Measurements from ENCODE around the gene EPHA5.
"Not testable (repeated sequence)": the region's sequence is repeated elsewhere in the genome, so short reads cannot be mapped to it uniquely, and the experiment has no call there.

The EPHA5 gene

GRCh38 chr4:65353098-65353497 is 317.2 kb downstream of the EPHA5 start:
- no peak for DNase-seq

- DNase-seq: no peak
Observed at GRCh38 chr4:65344278-65344825, 325.9 kb downstream of the EPHA5 start.

- DNase-seq: no peak
Observed at GRCh38 chr4:65343342-65343741, 326.9 kb downstream of the EPHA5 start.

GRCh38 chr4:65341557-65341956 is 328.7 kb downstream of the EPHA5 start:
- DNase-seq: no peak

GRCh38 chr4:65340382-65341109 is 329.7 kb downstream of the EPHA5 start:
- no peak for DNase-seq

GRCh38 chr4:65337371-65337770 is 332.9 kb downstream of the EPHA5 start:
- DNase-seq: no peak

GRCh38 chr4:65336465-65336864 is 333.8 kb downstream of the EPHA5 start:
- DNase-seq: no peak

GRCh38 chr4:65316534-65316933 is 353.8 kb downstream of the EPHA5 start:
- no peak for DNase-seq

GRCh38 chr4:65311120-65311519 is 359.2 kb downstream of the EPHA5 start:
- DNase-seq: no peak

GRCh38 chr4:65310586-65310985 is 359.7 kb downstream of the EPHA5 start:
- no peak for DNase-seq

GRCh38 chr4:65308626-65309025 is 361.7 kb downstream of the EPHA5 start:
- not testable (repeated sequence) for DNase-seq

GRCh38 chr4:65302145-65302544 is 368.1 kb downstream of the EPHA5 start:
- DNase-seq: no peak

- no peak for DNase-seq
Observed at GRCh38 chr4:65296246-65296645, 374.0 kb downstream of the EPHA5 start.

- no peak for DNase-seq
Observed at GRCh38 chr4:65287071-65287470, 383.2 kb downstream of the EPHA5 start.
